HG03045 (cell line): ENCODE results near the gene FKBP10.
"Not testable (repeated sequence)": the region's sequence is repeated elsewhere in the genome, so short reads cannot be mapped to it uniquely, and the experiment has no call there.

Experiments
- ATAC-seq: cut with Tn5 transposase; IDR thresholded peaks from one replicate; pipeline ENCODE4 v1.9.1; 2021; ENCODE audit warnings: mild to moderate bottlenecking, moderate library complexity; ENCODE audit not compliant: unreplicated experiment

Gene FKBP10

GRCh38 chr17:41812381-41813151 lies at the start of gene FKBP10:
TSS of gene FKBP10 (plus strand) at chr17:41813004. CDS start at chr17:41813035, 31 bp downstream.
- no peak for ATAC-seq

GRCh38 chr17:41763327-41763726 lies 49.5 kb upstream of the FKBP10 start:
- ATAC-seq = no peak

- ATAC-seq = no peak
Observed at GRCh38 chr17:41766135-41766534, 46.7 kb upstream of the FKBP10 start.

- ATAC-seq = no peak
Observed at GRCh38 chr17:41767324-41768042, 45.3 kb upstream of the FKBP10 start.

- no peak for ATAC-seq
Observed at GRCh38 chr17:41768682-41769288, 44.0 kb upstream of the FKBP10 start.

GRCh38 chr17:41769346-41769862 lies 43.4 kb upstream of the FKBP10 start:
- no peak for ATAC-seq

GRCh38 chr17:41769985-41770384 lies 42.8 kb upstream of the FKBP10 start:
- no peak for ATAC-seq

GRCh38 chr17:41771389-41772206 lies 41.2 kb upstream of the FKBP10 start:
- no peak for ATAC-seq

- ATAC-seq = no peak
Observed at GRCh38 chr17:41772218-41772585, 40.6 kb upstream of the FKBP10 start.

- ATAC-seq = no peak
Observed at GRCh38 chr17:41772586-41773189, 40.1 kb upstream of the FKBP10 start.

GRCh38 chr17:41773190-41773588 lies 39.6 kb upstream of the FKBP10 start:
- ATAC-seq = no peak

- no peak for ATAC-seq
Observed at GRCh38 chr17:41773731-41774193, 39.0 kb upstream of the FKBP10 start.

GRCh38 chr17:41775394-41776226 lies 37.2 kb upstream of the FKBP10 start:
- ATAC-seq = no peak

GRCh38 chr17:41776262-41776900 lies 36.4 kb upstream of the FKBP10 start:
- ATAC-seq = not testable (repeated sequence)

GRCh38 chr17:41777157-41777573 lies 35.6 kb upstream of the FKBP10 start:
- ATAC-seq = no peak

- no peak for ATAC-seq
Observed at GRCh38 chr17:41777574-41778188, 35.1 kb upstream of the FKBP10 start.

GRCh38 chr17:41779954-41780353 lies 32.9 kb upstream of the FKBP10 start:
- no peak for ATAC-seq

GRCh38 chr17:41781404-41782110 lies 31.2 kb upstream of the FKBP10 start:
- no peak for ATAC-seq
